WTC11 (cell line): Measurements from ENCODE around the gene DSTN. TPM values are rescaled to one million over a fixed set of nuclear protein-coding genes. Genes with fewer than 3 reads are reported as not detected.
A peak's percentile ranks its signal among the peaks of the same experiment; 100 is the strongest.

Source experiments
- ATAC-seq: fragments of 200-7000 bp; cut with Tn5 transposase; 2 replicates; pipeline ENCODE4 v1.10.0; 2021; ENCODE audit warnings: mild to moderate bottlenecking, moderate library complexity
- CTCF ChIA-PET: fragments of 300-600 bp; sonication (Branson Sonifier 250); formaldehyde crosslinking; loops from one replicate; lab custom pipeline; 2021; ENCODE audit warnings: antibody characterized with exemption; lab: Charles Lee
- POLR2A ChIA-PET: fragments of 350-600 bp; sonication (Branson Sonifier 250); formaldehyde crosslinking; loops from one replicate; lab custom pipeline; 2021; ENCODE audit warnings: antibody characterized with exemption; lab: Charles Lee
- DNase-seq: peaks from one replicate; pipeline ENCODE4 v3.0.0; 2021; ENCODE audit warnings: low spot score
- H3K27ac Mint-ChIP-seq: 2 replicates; pipeline ENCODE4 v1.8.0; 2021; ENCODE audit warnings: mixed read lengths
- H3K27me3 Mint-ChIP-seq: 2 replicates; pipeline ENCODE4 v1.8.0; 2021; ENCODE audit warnings: low read depth, mild to moderate bottlenecking, moderate library complexity, mixed read lengths
- H3K36me3 Mint-ChIP-seq: 2 replicates; pipeline ENCODE4 v1.8.0; 2021; ENCODE audit warnings: mixed read lengths
- H3K4me1 Mint-ChIP-seq: 2 replicates; pipeline ENCODE4 v1.8.0; 2022; ENCODE audit warnings: mixed read lengths
- H3K4me3 Mint-ChIP-seq: 2 replicates; pipeline ENCODE4 v1.8.0; 2021; ENCODE audit warnings: mild to moderate bottlenecking, moderate library complexity, mixed read lengths
- H3K9me3 Mint-ChIP-seq: 2 replicates; pipeline ENCODE4 v1.8.0; 2021; ENCODE audit warnings: mixed read lengths
- AR ChIP-seq: fragments of 250-450 bp; sonication (Bioruptor Pico); IDR thresholded peaks from 2 replicates; pipeline ENCODE4 v1.9.0; 2021; ENCODE audit warnings: mild to moderate bottlenecking
- ATF6 ChIP-seq: sonication (generic); formaldehyde crosslinking; IDR thresholded peaks from 2 replicates; pipeline ENCODE4 v1.8.1; 2023; ENCODE audit warnings: mild to moderate bottlenecking, missing genetic modification reagents
- CTCF ChIP-seq: fragments of 200-600 bp; IDR thresholded peaks from 2 replicates; pipeline ENCODE4 v1.8.0; 2022; ENCODE audit warnings: antibody characterized with exemption
- EMX1 ChIP-seq: fragments of 250-450 bp; sonication (Bioruptor Pico); IDR thresholded peaks from 2 replicates; pipeline ENCODE4 v1.8.0; 2021; ENCODE audit warnings: mild to moderate bottlenecking
- GRHL2 ChIP-seq: fragments of 250-450 bp; sonication (Bioruptor Pico); IDR thresholded peaks from 2 replicates; pipeline ENCODE4 v1.8.0; 2022; ENCODE audit warnings: mild to moderate bottlenecking, moderate library complexity; ENCODE audit not compliant: insufficient replicate concordance, severe bottlenecking
- HMGXB4 ChIP-seq: sonication (generic); formaldehyde crosslinking; IDR thresholded peaks from 2 replicates; pipeline ENCODE4 v1.8.1; 2023; ENCODE audit warnings: mild to moderate bottlenecking, moderate library complexity, missing genetic modification reagents
- JAZF1 ChIP-seq: fragments of 250-450 bp; sonication (Bioruptor Pico); IDR thresholded peaks from 2 replicates; pipeline ENCODE4 v1.9.0; 2021; ENCODE audit warnings: moderate library complexity, mild to moderate bottlenecking, inconsistent platforms
- MYBL2 ChIP-seq: sonication (generic); formaldehyde crosslinking; IDR thresholded peaks from 2 replicates; pipeline ENCODE4 v1.8.1; 2023; ENCODE audit warnings: mild to moderate bottlenecking, moderate library complexity, missing genetic modification reagents
- NR1H2 ChIP-seq: sonication (generic); formaldehyde crosslinking; IDR thresholded peaks from 2 replicates; pipeline ENCODE4 v1.9.0; 2021; ENCODE audit warnings: mild to moderate bottlenecking, moderate library complexity, missing genetic modification reagents
- NR3C1 ChIP-seq: sonication (generic); formaldehyde crosslinking; conservative IDR thresholded peaks from 2 replicates; pipeline ENCODE4 v1.8.1; 2023; ENCODE audit warnings: low read depth, mild to moderate bottlenecking, missing genetic modification reagents
- SMAD3 ChIP-seq: sonication (generic); formaldehyde crosslinking; IDR thresholded peaks from 2 replicates; pipeline ENCODE4 v1.8.0; 2022; ENCODE audit warnings: missing genetic modification reagents, mild to moderate bottlenecking, borderline replicate concordance
- SMAD4 ChIP-seq: sonication (generic); formaldehyde crosslinking; IDR thresholded peaks from 2 replicates; pipeline ENCODE4 v1.8.0; 2022; ENCODE audit warnings: mild to moderate bottlenecking, missing genetic modification reagents
- TEAD1 ChIP-seq: sonication (generic); formaldehyde crosslinking; IDR thresholded peaks from 2 replicates; pipeline ENCODE4 v1.8.0; 2022; ENCODE audit warnings: mild to moderate bottlenecking, missing genetic modification reagents
- USF2 ChIP-seq: sonication (generic); formaldehyde crosslinking; IDR thresholded peaks from 2 replicates; pipeline ENCODE4 v1.8.1; 2023; ENCODE audit warnings: mild to moderate bottlenecking, missing genetic modification reagents, moderate library complexity
- ZNF121 ChIP-seq: sonication (generic); formaldehyde crosslinking; IDR thresholded peaks from 2 replicates; pipeline ENCODE4 v1.8.0; 2023; ENCODE audit warnings: missing genetic modification reagents
- ZNF138 ChIP-seq: sonication (generic); formaldehyde crosslinking; conservative IDR thresholded peaks from 2 replicates; pipeline ENCODE4 v1.8.1; 2022; ENCODE audit warnings: mild to moderate bottlenecking, moderate library complexity, missing genetic modification reagents
- ZNF263 ChIP-seq: sonication (generic); formaldehyde crosslinking; IDR thresholded peaks from 2 replicates; pipeline ENCODE4 v1.8.1; 2022; ENCODE audit warnings: low read depth, mild to moderate bottlenecking, moderate library complexity, missing genetic modification reagents
- ZNF281 ChIP-seq: sonication (generic); formaldehyde crosslinking; IDR thresholded peaks from 2 replicates; pipeline ENCODE4 v1.8.0; 2023; ENCODE audit warnings: mild to moderate bottlenecking, missing genetic modification reagents
- ZNF425 ChIP-seq: fragments of 250-450 bp; sonication (Bioruptor Pico); conservative IDR thresholded peaks from 2 replicates; pipeline ENCODE4 v1.9.0; 2021; ENCODE audit warnings: mild to moderate bottlenecking
- total RNA-seq: library from RNA; stranded (reverse); gene quantifications from 3 replicates; pipeline ENCODE4 v1.2.3, GENCODE V29; 2021

DSTN gene
- total RNA-seq, 1 experiment from 2014 or later = 153 TPM

- no peak for DNase-seq
- Mint-ChIP-seq H3K4me1 (peaks cover 36% of the 10 kb centered on the region), H3K27me3 (no peaks in the 10 kb centered on the region), H3K4me3 (peak overlapping the region; percentile 88), H3K27ac (peak overlapping the region; percentile 93), H3K9me3 (peaks cover 4% of the 10 kb centered on the region; the same call in 1 of the 2 replicates), H3K36me3 (0 out of 2 replicates have a peak, but pooled peaks cover 2% of the 10 kb centered on the region)
- no peak for ATAC-seq
- ChIA-PET POLR2A (interaction anchor here (0.6 kb wide), 1 partner anchor 29 kb away, joined by 9 read pairs; no protein-coding TSS in a partner anchor), CTCF (no interaction called here)
- TF ChIP-seq ZNF425 (CRISPR knock-in tag) (no peak), NR3C1 (CRISPR knock-in tag) (no peak), ATF6 (CRISPR knock-in tag) (no peak), CTCF (no peak), ZNF281 (CRISPR knock-in tag) (no peak), SMAD4 (CRISPR knock-in tag) (no peak), USF2 (no peak), AR (CRISPR knock-in tag) (no peak), ZNF121 (CRISPR knock-in tag) (no peak), SMAD3 (CRISPR knock-in tag) (no peak), ZNF263 (no peak), NR1H2 (CRISPR knock-in tag) (no peak), MYBL2 (no peak), TEAD1 (CRISPR knock-in tag) (no peak), JAZF1 (CRISPR knock-in tag) (no peak), HMGXB4 (CRISPR knock-in tag) (no peak), GRHL2 (CRISPR knock-in tag) (no peak), ZNF138 (no peak), EMX1 (CRISPR knock-in tag) (no peak)
These were observed 1.7 kb upstream of the DSTN start for GRCh38 chr20:17568045-17568788.
